Right hindlimb (tissue), 1 donor: ENCODE measurements around the gene FIBCD1.

Source experiments
- DNase-seq: peaks from one replicate; pipeline ENCODE4 v3.0.0-alpha.2; 2018

Gene FIBCD1

DNA sequence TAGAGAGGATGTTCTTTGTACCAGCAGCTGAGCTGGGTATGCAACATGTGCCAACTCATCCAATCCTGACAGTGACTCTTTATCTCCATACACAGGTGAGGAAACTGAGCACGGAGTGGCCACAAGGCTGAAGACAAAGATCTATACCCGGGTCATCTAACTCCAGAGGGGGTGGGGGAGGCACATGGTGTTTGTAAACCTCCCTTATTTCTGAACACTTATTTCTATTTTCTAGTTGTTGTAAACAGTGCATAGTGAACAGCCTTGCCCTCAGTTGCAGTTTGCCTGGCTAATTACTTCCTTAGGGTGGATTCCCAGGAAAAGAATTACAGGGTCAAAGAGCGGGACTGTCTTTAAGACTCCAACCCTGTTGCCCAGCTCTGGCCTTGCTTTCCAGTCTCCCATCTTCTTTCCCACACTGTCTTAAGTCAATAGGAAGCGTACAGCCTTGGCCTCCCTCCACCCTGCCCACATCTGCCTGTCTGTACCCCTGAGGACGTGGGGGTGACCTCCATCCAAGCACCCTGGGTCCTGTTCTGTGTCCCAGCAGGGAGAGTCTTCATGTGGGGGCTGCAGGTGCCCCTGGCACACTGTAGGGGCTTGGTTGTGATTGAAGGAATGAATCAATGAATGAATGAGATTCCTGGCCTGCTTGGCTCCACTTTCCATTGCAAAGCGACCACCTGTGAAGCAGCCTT is 13.2 kb upstream of the FIBCD1 start:
- DNase-seq, result no peak

DNA sequence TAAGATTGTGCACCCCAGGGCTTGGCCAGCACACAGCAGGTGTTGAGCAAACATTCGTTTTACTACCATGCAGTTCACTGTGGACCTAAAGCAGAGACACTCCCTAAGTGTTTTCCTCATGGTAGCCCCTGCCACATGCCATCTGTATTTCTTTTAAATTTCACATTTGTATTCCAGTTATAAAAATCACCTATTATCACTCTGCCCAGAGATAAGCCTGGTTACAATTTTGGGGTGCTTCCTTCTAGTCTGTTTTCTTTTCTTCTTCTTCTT is 10.9 kb upstream of the FIBCD1 start:
- DNase-seq, result no peak

DNA sequence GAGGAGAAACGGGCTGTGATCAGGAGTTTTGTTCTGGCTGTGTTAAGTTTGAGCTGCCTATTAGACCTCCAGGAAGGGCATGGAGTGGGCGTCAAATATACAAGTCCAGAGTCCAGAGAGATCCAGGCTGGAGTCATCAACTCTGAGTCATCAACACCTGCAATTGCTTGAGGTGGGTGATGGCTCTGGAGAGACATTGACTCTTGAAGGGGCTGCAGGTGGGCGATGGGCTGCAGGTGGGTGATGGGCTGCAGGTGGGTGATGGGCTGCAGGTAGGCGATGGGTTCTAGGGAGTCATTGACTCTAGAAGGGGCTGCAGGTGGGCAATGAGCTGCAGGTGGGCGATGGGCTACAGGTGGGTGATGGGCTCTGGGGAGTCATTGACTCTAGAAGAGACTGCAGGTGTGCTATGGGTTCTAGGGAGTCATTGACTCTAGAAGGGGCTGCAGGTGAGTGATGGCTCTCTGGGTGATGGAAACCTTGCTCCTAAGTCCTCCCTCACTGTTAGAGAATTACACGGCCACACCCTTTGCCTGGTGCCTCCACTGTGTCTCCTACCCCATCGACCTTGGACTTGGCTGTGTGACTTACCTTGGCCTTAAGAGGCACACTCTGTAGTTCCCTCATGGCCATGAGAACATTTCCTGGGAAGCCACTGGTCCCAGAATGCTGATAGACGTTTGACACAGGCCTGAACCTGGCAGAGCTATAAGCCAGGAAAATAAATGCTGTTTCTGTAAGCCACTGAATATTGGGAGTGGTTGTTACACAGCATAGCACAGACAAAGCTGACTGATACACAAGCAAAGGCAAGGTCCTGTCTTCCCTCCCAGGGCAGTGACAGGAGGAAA is 10.4 kb upstream of the FIBCD1 start:
- no peak for DNase-seq

DNA sequence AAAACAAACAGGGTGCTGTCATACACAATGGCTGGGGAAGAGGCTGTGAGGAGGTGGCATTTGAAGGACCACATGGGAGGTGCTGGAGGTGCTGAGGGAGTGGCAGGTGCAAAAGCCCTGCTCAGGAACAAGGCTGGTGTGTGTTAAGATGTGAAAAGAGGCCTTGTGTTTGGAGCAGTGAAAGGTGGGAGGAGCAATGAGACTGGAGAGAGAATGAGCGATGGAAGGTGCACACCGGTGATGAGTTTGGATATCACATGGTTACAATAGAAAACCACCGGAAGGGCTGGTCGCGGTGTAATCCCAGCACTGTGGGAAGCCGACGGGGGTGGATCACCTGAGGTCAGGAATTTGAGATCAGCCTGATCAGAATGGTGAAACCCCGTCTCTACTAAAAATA is 9.2 kb upstream of the FIBCD1 start:
- DNase-seq, result no peak

DNA sequence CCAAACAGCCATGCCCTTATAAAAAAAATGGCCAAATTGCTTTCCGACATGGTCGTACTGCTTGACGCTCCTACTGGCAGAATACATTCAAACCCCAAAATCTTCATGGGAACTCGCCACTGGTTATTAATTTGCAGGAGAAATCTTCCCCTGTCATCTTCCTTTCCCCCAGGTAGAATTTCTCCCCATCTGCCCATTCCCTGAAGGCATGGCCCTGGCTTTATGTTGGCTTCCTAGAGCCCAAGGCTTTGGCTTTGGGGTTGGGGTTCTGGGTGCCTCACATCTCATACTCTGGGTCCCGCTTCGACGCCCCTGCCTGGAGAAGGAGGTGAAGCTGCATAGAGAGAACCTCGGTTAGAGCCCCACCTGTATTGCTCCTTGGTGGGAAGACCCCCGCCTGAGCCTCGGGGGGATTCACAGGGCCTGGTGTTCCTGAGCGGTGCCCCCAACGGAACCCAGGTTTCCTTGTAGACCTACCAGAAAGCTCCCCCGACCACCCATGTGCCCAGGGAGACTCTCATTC is 8.6 kb upstream of the FIBCD1 start:
- no peak for DNase-seq

DNA sequence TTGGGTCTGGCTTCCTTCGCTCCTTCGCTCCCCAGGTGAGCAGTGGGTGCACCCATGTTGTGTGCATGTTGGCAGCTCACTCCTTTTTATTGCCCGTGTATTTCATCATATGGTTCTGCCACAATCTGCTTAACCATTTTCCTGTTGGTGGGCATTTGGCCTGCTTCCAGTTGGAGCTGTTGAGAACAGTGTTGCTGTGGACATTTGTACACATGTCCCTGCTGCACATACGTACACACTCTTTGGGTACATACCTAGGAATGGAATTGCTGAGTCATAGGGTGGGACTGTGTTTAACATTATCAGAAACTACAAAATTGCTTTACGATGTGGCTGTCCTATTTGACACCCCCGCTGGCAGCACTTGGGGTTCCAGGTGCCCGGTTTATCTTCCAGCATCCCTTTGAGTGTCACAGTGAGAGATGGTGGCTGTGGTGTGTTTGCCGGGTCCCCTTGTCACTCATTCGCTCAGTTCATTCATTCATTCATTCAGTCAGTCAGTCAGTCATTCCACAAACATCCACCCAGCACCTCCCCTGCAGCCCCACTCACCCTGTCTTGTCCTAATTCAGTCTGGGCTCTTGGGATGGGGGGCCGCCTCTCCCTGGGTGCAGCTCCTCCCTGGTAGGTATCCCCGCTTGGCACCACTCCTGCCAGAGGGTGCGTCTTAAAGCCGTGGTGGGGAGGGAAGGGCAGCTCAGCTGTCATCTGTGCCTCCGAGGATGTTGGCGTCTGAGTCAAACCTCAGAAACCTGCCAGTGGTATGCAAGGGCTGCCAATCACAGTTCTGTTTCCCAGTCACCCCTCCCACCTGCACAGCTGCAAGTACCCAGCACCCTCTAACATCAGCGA is 7.9 kb upstream of the FIBCD1 start:
- no peak for DNase-seq

DNA sequence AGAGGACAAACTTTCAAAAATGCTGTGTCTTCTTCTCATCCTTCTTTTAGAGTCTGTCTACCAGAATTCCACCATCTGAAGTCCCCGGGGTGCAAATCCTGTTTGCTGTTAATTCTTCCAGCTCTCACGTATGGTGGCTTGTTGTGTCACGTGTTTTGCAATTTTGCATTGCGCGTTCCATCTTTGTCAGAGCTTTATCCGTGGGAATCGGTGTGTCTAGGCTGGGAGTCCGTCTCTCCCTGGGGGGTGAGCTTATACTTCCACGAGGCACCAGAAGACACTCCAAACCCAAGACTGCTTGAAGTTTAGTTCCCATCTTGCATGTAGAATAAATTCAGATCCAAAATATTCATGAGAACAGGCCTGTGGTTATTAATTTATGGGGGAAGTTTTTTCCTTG is 6.1 kb upstream of the FIBCD1 start:
- no peak for DNase-seq

DNA sequence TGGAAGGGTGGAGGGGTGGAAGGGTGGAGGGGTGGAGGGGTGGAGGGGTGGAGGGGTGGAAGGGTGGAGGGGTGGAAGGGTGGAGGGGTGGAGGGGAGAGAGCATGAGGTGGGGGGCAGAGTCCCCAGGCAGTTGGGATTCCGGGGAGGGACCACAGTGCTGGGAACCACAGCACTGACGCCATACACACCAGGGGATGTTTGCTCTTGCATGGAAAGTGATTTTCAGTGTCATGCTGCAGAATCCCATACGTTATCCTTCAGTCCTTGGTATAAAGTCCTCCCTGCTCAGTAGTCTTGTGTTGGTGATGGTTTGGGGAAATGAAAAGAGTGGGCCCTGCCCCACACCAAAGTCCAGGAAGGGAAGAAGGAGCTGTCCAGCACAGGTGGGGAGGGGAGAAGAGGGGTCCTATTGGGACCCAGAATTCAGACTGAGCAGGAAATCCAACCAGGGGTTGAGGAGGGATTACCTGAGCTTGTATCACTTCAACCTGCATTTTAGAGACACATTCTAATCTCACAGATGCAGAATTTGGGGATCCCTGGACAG is 5.5 kb upstream of the FIBCD1 start:
- no peak for DNase-seq

DNA sequence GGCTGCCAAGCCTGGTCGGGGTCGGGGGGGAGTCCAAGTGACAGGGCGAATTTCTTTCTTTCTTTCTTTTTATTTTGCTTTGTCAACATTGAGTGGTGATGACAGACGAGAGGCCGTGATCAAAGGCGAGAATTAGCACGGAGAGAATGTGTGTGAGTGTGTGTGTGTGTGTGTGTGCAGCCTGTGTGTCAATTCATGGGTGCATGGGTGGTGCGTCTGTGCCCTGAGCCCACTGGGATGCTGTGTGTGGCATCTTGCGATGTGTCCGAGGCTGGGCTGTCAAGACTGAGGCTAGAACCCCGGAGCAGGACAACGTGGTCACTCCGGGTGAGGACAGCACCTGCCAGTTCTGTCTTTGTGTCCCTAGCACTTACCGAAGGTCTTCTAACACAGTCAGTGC is 4.7 kb upstream of the FIBCD1 start:
- DNase-seq, result no peak

DNA sequence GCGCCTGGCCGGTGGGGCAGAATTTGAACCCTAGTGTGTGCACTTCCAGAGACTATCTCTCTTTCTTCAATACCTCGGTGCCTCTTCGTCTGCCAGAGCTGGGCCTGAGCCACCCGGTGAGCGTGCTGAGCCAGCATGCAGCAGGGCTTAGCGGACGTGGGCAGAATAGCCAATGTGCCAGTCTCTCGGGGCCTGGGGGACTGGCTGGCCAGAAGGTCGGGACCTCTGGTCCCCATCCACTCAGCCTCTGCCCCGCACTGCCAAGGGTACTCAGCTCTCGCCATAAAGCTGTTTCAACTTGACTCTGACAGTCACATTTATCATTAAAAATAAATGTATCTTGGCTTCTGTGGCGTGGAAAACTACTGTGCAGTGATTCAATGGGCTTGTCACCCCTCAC is 4.2 kb upstream of the FIBCD1 start:
- no peak for DNase-seq

DNA sequence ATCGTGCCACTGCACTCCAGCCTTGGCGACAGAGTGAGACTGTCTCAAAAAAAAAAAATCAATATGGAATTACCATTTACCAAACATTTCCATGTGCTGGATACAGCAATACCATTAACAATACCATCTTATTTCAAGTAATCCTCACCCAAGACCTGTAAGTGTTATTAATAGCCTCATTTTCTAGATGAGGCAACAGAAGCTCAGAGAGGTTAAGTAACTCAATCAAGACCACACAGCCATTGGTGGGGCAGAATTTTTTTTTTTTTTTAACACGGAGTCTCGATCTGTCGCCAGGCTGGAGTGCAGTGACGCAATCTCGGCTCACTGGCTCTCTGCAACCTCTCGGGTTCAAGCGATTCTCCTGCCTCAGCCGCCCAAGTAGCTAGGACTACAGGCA is 3.6 kb upstream of the FIBCD1 start:
- no peak for DNase-seq

DNA sequence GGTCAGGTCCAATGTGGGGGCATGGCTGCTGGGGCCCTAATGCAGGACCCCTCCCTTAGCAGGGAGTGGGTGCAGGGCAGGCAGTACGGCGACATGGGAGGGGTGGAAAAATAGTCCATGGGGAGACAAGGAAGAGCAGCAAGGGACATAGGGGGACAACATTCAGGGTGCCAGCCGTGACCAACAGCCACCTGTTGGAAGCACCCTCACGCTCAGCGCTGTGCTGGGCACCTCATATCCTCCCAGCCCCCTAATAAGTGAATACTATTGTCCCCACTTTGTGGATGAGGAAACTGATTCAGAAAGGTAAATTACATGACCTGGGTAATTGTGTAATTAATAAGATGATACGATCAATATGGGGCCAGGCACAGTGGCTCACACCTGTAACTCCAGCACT is 3.0 kb upstream of the FIBCD1 start:
- DNase-seq, result no peak

DNA sequence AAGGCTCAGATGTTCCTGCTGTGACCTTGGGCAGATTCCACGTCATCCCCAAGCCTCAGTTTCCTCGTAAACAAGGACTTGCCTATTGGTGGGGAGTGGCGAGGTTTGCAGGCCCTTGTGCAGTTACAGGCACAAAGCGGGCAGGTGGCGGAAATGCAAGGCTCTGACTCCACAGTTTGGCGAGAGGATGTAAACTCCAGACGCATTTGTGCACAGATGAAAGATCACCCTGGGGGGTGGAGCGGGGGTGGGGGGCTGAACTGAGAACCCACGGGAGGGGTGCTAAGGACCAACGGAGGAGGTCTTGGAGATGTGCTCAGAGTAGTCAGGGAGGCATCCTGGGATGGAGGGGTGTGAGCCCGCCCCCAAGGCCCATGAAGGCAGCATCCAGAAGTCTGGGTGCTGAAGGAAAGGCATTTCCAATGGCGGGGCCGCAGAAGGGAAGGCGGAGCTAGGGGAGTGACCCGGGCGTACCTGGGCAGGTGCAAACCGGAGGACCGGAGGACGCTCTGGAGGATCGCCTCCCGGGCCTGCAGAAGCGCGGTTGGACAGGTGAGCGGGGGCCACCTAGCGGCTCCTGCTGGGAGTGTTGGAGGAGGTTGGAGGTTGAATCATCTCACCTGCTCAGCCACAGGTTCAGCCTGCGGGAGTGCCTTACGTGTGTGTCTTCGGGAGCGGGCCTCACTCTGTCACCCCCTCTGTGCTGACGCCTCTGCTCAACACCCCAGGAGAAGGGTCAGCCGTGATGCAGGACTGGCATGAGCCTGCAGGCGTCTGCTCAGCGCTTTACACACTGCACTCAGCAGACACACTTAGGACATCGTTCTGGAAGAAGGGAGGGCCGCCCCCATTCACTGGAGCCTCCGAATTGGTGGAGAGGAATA is 1.9 kb upstream of the FIBCD1 start:
- peak; percentile 55 for DNase-seq

DNA sequence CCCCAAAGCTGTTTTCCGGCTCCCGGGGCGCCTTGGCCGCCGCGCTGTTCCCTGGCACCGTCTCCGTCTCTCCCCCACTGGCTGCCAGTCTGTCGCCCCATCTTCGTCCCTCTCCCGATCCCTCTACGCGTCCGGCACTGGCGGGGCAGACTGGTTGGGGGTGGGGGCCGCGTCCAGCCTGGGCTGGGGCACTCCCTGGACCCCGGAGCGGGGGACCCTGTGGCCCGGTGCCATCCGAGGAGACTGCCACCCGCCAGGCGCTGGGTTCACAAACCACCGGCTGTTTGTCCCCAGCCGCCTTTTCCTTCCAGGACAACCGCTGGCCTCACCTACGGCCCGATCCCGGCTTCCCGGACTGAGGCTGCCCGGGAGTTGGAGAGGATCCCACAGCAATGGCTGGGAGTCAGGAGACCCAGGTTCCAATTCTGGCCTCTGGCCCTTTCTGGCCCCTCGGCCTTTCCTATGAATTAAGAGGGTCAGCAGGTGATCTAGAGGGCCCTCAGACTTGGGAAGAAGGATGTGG is 1.0 kb upstream of the FIBCD1 start:
- DNase-seq, result no peak

DNA sequence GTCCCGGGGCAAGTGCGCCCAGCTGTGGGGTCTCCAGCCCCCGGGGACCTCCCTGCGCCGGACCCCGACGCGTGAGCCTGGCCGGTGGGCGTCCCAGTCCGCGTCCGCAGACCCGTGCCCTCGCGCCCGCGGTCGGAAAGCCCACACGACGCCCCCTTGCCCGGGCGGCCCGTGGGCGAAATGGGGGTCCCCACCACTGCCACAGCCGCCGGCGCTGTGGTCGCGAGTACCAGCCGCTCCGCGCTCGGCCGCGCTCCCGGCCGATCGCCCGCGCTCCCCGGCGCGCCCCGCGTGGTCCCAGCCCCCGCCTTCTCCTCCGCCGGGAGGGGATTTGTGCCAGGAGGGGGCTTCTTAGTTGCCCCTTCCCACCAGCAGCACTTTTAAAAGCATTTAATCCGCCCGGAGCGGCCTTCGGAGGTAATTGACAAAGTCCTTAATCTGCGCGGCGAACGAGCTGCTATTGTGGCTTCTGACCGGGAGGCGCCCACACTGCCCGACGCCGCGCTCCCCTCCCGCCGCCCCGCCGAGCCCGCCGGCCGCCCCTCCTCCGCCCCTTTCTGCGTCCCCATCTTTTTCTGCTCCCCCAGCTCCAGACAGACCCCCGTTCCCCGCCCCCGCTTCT is 469 bp upstream of the FIBCD1 start:
- no peak for DNase-seq

DNA sequence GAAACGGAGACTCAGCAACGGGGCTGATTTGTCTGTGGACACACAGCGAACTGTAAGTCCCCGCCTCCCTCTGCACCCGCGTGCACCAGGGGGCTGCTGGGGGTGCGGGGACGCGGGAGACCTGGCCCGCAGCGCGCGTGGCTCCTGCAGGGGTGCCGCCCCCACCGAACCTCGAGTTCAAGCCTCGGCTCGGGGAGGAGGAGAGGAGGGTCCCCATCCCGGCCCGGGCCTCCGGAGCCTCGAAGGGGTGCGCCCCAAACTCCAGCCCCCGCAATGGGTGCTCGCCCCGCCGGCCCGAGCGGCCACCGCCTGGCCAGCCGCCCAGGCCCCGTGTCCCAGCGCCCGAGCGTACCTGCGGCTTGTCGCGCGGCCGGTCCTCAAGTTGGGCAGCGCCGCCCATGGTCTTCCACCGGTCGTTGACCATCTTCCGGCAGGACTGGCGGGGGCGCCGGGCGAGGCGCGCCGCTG is 829 bp downstream of the FIBCD1 start:
- DNase-seq, result no peak

DNA sequence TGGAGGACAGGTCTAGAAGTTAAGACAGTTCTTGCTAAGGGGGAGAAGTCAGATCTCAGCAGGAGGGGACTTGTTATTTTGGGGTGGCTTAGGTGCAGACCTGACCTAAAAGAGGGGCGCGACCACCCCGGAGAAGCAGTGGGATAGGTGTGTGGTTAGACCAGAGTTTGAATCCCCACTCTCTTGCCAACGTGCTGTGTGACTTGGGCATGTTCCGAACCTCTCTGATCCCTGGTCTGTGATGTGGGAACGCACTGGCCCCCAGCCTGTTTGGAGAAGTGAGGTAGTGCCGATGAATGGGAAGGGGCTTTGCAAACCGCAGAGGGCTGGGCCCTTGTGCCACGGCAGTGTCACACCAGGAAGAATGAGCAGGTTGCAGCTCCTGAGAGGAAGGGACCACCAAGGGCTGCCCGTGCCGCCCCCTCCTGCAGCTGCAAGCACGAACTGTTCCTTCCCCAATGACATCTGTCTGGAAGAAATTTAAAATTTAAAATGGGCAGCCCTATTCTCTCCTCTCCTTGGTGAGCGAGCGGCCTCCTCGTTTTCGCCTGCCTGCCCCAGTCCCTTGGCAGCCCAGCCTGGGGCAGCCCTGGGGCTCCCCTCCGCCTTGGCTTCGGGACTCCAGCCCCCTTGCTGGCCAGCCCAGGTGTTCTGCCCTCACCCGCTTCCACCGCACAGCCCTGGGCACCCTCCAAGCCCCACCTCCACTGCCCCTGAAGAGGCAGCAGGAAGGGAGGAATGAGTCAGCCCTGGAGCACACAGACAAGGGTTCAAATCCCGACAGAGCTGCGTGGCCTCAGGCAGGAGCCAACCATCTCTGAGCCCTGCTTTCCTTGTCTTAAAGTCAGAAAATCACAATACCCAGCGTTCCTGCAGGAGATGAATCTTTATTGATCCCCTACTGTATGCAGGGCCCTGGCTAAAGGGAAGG is 1.6 kb downstream of the FIBCD1 start:
- no peak for DNase-seq

DNA sequence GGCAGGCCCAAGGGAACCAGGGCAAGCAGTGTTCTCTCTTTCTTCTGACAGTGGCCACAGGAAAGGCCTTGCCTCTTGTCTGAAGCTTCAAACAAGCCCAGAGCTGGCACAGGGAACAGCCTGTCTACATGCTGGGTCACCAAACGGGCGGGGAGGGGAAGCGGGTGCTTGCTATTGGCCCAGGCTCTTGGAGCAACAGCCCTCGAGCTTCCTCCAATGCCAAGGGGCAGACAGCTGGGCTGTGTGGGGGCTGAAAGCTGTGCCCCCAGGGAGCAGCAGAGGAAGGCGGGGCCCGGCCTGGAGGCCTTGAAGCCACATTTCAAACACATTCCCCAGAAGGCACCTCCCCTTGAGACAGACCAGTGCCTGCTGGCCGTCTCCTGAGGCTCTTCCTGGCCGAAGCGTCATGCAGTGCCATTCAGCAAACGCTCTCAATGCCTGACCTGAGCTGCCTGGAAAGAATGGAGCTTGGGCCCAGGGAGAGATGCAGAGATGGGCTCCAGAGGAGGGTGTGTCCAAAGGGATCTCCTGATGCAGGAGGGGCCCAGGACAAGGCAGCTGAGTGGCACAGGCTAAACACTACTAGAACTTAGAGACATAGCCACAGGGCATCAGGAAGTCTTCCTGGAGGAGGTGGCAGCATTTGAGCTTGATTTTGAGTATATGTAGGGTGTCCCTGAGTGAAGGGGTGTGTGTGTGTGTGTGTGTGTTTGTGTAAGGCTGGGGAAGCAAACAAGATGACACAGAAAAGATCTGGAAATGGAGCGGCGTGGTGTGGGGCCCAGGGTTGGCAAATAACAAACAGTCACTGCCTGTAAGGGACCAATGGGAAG is 2.5 kb downstream of the FIBCD1 start:
- peak; percentile 42 for DNase-seq

DNA sequence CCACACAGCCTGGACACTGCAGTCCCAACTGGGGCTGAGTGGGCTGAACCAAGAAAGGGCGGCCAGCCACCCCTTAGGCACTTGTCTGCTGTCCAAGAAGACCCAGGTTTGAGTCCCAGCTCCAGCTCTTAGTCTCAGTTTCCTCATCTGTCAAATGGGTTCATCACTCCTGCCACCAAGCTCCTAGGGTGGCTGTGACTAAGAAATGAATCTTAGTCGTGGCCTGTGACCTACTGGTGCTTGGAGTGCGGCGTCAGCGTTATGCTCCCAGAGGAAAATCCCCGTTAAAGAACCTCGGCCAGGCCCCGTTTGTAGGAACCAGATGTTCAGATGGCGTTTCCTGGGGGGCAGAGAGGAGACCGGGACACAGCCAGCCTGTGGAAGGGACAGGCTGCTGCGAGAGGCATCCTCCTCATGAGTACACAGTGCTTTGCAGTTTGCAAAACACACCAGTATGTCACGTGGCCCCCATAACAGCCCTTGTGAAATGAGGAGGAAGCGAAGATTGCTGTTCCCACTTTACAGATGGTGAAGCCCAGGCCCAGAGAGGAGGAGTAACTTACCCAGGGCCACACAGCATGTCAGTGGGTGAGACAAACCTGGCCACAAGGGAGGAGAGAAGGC is 3.3 kb downstream of the FIBCD1 start:
- DNase-seq, result no peak
